SK-N-SH (cell line): Measurements from ENCODE around the gene SNRNP70.
"Not testable (repeated sequence)": the region's sequence is repeated elsewhere in the genome, so short reads cannot be mapped to it uniquely, and the experiment has no call there.

ENCODE experiments used
- FOXM1 ChIP-seq: IDR thresholded peaks from 2 replicates; pipeline ENCODE4 v1.4.0; 2012; ENCODE audit warnings: low read depth, mild to moderate bottlenecking
- SIN3A ChIP-seq: IDR thresholded peaks from 2 replicates; pipeline ENCODE4 v1.6.1; 2012; ENCODE audit warnings: low read depth, mild to moderate bottlenecking, low read length, moderate library complexity, borderline replicate concordance
- TAF1 ChIP-seq: IDR thresholded peaks from 2 replicates; pipeline ENCODE4 v1.6.1; 2012; ENCODE audit warnings: low read depth, mild to moderate bottlenecking, low read length, moderate library complexity, borderline replicate concordance
- TEAD4 ChIP-seq: IDR thresholded peaks from 2 replicates; pipeline ENCODE4 v1.4.0; 2012; ENCODE audit warnings: mild to moderate bottlenecking, borderline replicate concordance; ENCODE audit not compliant: insufficient read depth
- TF ChIP-seq, protein P1 (sequence below): fragments of 200-600 bp; sonication (generic); IDR thresholded peaks from 2 replicates; pipeline ENCODE4 v1.6.1; 2017; ENCODE audit warnings: antibody characterized with exemption, mild to moderate bottlenecking, moderate library complexity

DNA sequence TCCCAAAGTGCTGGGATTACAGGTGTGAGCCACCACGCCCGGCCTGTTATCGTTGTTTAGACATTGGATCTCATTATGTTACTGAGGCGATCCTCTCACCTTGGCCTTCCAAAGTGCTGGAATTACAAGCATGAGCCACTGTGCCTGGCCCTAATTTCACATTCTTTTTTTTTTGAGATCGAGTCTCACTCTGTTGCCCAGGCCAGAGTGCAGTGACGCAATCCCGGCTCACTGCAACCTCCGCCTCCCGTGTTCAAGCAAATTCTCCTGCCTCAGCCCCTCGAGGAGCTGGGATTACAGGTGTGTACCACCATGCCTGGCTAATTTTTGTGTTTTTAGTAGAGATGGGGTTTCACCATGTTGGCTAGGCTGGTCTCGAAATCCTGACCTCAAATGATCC lies 38.0 kb downstream of the SNRNP70 start:
- TF ChIP-seq, protein P1, sequence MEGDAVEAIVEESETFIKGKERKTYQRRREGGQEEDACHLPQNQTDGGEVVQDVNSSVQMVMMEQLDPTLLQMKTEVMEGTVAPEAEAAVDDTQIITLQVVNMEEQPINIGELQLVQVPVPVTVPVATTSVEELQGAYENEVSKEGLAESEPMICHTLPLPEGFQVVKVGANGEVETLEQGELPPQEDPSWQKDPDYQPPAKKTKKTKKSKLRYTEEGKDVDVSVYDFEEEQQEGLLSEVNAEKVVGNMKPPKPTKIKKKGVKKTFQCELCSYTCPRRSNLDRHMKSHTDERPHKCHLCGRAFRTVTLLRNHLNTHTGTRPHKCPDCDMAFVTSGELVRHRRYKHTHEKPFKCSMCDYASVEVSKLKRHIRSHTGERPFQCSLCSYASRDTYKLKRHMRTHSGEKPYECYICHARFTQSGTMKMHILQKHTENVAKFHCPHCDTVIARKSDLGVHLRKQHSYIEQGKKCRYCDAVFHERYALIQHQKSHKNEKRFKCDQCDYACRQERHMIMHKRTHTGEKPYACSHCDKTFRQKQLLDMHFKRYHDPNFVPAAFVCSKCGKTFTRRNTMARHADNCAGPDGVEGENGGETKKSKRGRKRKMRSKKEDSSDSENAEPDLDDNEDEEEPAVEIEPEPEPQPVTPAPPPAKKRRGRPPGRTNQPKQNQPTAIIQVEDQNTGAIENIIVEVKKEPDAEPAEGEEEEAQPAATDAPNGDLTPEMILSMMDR, result not testable (repeated sequence)
- not testable (repeated sequence) for TF ChIP-seq TAF1, TEAD4, SIN3A, FOXM1
